PC-3 (cell line): ENCODE data around the gene SDCBP2.

Experiments
- CTCF ChIP-seq: fragments of 300-600 bp; sonication (generic); conservative IDR thresholded peaks from 2 replicates; pipeline ENCODE4 v1.5.1; 2017; ENCODE audit warnings: antibody characterized with exemption, low read depth, mild to moderate bottlenecking, low read length
- EZH2phosphoT487 ChIP-seq: fragments of 300-600 bp; sonication (generic); IDR thresholded peaks from 2 replicates; pipeline ENCODE4 v1.6.1; 2018; ENCODE audit warnings: mild to moderate bottlenecking, antibody characterized with exemption, low read length, borderline replicate concordance

GRCh38 chr20:1267161-1267560, 61.8 kb downstream of the SDCBP2 start:
- no peak for TF ChIP-seq CTCF
- TF ChIP-seq EZH2phosphoT487: no peak
